HG03558 (cell line): ENCODE data around the gene ARFGEF3.
"Not testable (repeated sequence)": the region's sequence is repeated elsewhere in the genome, so short reads cannot be mapped to it uniquely, and the experiment has no call there.

ENCODE experiments used
- ATAC-seq: cut with Tn5 transposase; IDR thresholded peaks from one replicate; pipeline ENCODE4 v1.9.1; 2021; ENCODE audit warnings: moderate number of reproducible peaks; ENCODE audit not compliant: unreplicated experiment; ENCODE audit errors: extremely low read depth

The ARFGEF3 gene

DNA sequence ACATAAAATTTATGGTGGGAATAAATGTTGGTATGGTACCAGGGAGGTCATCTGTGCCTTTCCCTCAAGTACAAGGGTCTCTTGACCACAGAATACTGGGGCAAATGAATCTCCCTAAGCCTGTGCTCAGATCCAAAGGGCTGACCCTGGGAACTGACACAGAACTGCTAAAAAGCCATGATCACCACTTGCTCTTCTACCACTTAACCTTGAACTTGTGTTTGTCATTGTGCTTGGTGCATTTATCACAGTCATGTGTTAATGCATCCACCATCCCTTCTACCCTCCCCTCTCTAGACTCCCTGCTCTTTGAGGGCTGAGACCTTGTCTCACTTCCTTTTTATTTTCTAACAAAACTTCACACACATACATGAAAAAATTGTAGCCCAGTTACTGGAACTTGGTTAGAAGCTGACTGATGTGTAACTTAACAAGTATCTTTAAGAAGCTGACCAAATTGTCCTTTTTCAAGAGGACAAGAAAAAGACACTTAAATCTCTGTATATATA, 102.7 kb downstream of the ARFGEF3 start:
- ATAC-seq = no peak

DNA sequence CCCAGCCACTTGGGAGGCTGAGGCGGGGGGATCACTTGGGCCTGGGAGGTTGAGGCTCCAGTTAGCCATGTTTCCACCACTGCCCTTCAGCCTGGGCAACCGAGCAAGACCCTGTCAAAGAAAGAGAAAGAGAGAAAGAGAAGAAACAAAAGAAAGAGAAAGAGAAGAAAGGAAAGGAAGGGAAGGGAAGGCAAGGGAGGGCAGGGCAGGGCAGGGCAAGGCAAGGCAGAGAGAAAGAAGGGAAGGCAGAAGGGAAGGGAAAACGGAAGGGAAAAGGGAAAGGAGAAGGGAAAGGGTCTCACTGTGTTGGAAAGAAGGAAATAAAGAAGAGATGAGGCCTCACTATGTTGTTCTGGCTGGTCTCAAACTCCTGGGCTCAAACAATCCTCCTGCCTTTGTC, 104.4 kb downstream of the ARFGEF3 start:
- ATAC-seq = no peak

DNA sequence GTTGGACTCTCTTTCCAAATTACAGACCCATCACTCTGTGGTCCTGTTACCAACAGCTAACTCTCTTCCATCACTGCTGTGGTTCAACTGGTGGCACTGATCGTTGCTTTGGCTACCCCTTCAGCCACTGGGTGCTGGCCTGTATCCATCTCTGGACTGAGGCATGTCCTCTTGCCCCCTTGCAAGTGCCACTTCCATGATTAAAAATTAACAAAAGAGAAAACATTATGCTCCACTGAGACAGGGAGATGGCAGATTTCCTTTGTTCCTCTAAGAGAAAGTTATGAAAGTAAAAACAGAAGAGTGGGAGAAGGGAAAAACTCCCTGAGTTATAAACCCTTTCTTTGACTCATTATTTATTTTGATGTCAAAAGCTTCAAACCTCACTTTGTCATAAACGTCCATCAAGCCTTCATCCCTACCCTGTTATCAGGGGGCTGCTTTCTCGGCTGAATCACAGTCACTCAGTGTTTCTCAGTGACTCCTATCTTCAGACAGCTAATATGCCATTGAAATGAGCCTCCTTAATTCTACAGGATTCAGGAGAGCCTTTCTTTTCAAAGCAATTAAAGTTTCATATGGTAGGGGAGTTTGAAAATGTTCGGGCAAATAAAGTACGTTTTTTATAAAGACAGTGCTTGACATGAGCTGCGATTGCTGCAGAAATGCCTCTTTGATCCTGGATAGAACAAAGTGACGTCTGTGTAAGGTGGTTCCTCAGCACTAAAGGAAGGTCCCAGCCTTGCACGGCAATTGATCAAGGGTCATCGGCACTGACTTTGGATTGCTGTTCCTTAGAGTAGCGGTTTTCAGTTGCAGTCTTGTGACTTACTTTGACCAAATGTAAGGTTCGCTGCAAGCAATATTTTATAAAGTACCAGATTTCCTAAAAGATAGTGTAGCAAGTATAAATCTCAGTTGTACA, 106.5 kb downstream of the ARFGEF3 start:
- no peak for ATAC-seq

DNA sequence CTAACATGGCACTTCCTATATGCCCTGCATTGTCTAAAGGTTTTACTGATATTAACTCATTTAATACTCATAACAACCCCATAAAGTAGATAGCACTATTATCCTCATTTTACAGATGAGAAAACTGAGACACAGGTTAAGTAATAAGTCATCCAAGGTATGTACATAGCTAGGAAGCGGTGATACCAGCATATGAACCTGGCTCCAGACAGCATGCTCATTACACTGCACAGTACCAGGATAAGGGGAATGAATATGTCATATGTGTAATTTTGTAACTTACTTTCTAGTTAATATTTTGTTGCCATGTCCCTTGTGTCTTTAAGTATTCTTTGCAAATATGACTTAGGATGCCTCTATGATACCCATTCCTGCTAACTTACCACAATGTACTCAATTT, 109.7 kb downstream of the ARFGEF3 start:
- ATAC-seq = no peak

DNA sequence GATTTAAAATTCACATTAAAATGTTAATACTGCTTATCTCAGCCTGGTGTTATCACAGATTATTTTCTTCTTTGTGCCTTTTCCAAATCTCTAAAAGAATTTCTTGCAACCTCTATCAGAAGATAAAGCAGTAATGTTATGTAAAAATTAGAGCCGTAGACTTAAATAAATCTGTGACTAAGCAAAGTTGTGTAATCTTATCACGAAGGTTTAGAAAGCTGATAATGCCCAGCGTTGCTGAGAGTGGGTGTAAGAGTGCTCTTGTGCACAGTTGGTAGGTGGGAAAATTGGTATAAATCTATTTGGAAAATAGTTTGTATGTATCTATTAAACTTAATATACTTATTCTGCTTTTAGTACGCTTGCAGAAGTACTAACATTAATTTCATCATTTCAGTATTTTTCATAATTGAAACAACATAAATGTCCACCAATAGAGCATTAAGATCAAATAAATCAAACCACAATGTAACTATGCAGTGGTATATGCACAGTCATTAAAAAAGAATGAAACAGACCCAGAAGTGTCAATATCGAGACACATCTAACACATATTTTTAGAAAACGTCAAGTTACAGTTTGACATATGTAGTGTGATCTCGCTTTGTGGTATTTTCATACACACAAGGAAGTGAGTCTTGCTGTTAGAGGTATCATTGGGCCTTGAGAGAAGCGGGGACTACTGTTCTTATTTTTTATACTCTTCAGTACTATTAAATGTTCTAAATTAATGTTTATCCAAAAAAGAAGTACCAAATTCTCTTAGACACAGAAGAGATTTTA, 111.0 kb downstream of the ARFGEF3 start:
- no peak for ATAC-seq

DNA sequence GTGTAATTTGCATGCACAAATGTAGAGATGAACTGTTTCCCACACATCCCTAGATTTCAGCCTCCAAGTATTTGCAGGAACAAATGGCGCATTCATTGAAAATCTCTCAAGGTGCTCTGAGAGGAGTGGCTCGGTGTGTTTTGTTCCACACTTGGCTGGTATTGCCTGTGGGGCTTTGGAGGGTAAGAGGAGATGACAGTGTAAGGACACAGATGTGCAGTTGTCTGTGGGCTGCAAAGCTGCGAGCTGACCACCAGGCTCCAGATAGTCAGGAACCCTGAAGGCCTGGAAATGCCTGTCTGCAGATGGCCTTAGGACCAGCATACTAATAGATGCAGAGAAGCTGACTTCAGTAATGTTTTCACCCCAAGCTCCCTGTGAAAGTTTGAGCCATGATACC, 114.2 kb downstream of the ARFGEF3 start:
- no peak for ATAC-seq

DNA sequence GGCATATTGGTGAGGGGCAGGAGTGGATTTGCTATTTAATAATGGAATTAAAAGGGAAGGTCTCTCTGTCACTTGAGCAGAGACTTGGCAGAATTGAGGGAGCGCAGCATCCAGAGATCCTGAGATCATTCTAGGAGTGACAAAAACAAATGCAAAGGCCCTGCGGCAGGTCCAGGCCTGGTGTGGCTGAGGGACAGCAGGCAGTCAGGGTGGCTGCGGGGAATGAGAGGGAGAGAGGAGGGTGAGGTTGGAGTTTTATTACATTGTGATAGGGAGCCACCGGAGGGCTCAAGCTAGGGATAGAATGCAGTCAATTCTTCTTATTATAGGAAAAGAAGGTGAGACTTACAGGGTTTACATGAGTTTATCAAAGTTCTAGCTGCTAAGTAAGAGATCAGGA, 116.1 kb downstream of the ARFGEF3 start:
- ATAC-seq = no peak

DNA sequence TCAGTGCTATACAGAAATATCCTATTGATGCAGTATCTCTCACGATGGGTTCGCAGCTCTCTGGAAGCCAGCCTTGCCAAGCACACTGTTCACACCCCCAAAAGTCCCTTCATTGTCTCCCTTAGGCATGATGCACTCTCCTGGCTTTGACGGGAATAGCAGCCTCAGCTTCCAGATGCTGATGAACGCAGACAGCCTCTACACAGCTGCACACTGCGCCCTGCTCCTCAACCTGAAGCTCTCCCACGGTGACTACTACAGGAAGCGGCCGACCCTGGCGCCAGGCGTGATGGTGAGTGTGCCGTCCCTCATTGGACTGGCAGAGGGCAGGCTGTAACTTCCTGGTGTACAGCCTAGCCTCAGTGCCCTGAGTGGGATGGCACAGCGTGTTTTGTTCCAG, 116.6 kb downstream of the ARFGEF3 start:
- ATAC-seq = no peak

DNA sequence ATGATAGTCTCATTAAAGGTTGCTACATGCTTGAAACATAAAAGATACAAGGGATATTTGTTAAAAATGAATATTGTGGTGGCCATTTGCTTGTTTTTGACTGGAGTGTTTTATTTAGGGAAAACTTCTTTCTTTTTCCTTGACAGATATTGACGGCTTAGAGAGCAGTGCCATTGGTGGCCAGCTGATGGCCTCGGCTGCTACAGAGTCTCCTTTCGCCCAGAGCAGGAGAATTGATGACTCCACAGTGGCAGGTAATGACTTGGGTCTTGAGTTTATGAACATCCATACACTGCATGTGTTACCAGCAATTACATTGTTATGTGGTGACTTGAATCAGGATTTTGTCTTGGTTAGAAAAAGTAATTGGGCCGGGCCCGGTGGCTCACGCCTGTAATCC, 124.1 kb downstream of the ARFGEF3 start:
- no peak for ATAC-seq

DNA sequence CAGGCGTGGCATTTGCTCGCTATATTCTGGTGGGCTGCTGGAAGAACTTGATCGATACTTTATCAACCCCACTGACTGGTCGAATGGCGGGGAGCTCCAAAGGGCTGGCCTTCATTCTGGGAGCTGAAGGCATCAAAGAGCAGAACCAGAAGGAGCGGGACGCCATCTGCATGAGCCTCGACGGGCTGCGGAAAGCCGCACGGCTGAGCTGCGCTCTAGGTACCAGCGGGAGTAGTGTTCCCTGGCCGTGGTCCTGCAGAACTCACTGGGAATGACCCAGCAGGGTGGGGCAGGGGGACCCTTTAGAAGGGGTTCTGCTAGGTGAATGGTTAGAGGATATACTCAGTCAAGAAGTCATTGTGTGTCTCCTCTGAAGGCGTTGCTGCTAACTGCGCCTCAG, 125.0 kb downstream of the ARFGEF3 start:
- ATAC-seq = no peak

DNA sequence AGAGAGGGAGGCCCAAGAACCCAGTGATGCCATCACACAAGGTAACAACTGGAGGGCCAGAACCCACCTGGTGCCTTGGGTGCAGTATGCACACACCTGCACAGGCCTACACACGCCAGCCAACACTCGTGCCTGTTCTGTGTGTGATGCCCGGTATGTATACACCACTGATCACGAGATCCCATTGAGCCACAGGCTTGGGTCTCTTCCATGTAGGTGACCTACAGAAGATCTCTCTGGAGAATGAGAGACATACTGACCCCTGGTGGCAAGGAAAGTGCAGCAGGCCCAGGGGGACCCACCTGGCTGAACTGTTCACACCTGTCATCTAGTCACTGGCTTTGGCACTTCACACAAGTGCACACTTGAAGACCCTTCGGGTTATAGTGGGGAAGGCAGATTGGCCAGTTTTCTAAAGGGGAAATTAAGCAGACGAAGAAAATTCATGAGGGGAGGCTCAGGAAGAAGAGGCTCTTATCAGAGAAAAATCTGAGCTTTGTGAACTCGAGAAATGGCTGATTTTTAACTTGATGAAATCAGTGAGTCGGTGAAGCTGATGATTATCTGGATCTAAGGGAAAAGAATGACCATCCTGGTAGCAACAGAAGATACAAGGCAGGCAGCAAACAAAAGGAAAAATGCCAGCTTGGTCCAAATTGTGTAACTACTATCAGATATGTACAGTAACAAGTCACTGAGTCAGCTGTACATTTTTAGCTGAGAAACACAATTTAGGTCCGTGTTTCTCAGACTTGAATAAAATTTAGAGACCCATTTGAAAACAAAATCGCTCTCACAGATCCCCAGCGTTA, 125.6 kb downstream of the ARFGEF3 start:
- ATAC-seq = no peak

DNA sequence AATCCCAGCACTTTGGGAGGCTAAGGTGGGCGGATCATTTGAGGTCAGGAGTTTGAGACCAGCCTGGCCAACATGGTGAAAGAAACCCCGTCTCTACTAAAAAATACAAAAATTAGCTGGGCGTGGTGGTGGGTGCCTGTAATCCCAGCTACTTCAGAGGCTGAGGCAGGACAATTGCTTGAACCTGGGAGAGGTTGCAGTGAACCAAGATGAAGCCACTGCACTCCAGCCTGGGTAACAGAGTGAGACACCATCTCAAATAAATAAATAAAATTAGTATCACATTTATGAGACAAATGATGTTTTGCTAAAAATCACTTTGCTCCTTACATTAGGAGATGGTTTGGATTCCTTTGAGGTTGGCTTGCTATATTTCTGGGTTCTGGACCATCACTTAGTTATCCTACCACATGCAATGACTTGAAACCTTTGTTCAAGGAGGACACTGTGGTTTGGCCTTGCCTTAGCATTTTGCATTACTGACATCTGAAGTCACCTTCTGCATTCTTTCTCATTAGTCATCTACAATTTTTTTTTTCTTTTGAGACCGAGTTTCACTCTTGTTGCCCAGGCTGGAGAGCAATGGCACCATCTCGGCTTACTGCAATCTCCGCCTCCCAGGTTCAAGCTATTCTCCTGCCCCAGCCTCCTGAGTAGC, 126.8 kb downstream of the ARFGEF3 start:
- not testable (repeated sequence) for ATAC-seq

DNA sequence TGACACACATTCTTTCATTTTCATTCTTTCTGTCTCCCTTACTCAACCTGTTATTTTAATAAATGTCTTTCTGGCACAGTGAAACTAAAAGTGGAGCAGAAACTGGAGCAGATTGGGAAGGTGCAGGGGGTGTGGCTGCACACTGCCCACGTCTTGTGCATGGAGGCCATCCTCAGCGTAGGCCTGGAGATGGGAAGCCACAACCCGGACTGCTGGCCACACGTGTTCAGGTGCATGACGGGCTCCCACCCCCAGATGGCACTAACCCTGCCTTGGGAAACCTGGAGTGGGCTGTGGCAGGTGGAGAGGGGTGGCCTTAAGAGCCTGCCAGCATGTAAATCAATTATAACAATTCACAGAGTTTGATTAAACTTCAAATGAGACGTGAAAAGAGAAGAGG, 128.0 kb downstream of the ARFGEF3 start:
- no peak for ATAC-seq

DNA sequence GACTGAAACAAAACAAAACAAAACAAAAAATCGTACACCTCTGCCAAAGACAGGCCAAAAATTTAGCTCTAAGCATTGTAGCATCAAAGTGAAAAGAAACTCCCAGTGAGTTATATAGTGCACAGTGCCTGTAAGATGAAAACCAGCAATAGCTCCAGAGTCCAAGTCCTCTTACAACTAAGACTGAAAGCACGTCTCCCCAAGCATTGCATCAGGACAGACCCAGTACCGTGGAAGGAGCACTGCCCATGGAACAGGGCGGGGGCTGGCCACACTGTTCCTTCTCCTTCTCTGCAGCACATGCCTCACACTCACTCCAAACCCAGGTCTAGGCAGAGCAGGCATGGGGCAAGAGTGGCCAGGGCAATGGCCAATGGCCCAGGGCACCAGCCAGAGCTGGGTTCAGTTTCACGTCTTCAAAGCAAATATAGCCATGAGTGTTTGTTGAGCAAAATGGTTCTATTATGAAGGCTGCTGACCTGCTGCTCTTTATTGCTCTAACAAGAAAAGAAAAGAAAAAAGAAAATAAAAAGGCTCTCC, 128.8 kb downstream of the ARFGEF3 start:
- no peak for ATAC-seq

DNA sequence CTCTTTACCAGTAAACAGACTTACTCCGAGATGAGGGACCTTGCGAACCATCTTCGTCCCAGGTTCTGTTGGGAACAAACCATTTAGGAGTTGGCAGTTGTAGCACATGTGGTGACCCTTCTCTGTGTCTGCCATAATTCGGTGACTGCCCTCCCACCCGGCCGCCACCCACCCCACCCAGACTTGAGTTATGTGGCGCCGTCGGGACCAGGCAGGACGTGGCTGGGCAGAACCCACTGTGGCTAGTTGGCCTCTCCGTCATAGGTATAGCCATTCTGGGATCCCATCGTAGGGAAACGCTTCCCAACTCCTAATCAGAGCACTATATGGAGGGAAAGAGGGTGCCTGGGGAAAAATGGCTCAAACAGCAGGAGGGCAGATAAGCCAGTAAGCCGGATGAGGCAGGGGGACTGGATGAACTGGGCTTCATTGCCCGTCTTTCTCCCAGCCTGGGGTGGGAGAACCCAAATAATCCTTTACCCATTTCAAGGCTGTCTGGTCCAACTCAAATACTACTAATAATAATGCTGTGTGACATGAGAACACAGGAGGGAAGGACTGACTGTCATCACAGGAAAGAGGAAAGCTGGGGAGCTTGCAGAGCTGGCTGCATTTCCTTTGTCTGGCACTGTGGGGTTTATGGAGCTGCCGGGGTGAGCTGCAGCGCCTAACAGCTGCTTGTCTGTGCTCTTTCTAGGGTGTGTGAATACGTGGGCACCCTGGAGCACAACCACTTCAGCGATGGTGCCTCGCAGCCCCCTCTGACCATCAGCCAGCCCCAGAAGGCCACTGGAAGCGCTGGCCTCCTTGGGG, 129.5 kb downstream of the ARFGEF3 start:
- ATAC-seq = no peak

DNA sequence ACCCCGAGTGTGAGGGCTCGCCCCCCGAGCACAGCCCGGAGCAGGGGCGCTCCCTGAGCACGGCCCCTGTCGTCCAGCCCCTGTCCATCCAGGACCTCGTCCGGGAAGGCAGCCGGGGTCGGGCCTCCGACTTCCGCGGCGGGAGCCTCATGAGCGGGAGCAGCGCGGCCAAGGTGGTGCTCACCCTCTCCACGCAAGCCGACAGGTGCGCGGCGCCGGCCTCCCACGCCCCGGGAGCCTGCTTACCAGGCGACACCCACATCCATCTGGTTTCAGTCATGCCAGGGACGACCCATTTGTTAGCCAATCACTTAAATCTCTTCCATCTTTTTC, 130.1 kb downstream of the ARFGEF3 start:
- no peak for ATAC-seq

DNA sequence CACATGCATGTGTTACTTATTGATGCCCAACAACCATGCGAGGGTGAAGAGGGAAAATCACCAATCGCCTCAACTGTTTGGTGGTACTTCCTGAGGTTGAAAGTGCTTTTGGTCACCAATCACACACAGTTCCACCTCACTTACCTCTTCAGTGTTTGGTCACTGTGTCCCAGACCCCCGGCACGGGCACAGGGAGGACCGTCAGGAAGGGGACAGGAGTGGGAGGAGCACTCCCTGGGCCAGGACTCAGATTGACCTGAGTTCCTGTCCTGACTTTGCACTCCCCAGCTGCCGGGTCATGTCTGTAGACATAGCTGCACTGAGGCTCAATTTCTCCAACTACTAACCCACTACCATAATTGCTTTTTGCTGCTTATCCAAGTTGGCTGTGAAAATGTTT, 130.7 kb downstream of the ARFGEF3 start:
- no peak for ATAC-seq

DNA sequence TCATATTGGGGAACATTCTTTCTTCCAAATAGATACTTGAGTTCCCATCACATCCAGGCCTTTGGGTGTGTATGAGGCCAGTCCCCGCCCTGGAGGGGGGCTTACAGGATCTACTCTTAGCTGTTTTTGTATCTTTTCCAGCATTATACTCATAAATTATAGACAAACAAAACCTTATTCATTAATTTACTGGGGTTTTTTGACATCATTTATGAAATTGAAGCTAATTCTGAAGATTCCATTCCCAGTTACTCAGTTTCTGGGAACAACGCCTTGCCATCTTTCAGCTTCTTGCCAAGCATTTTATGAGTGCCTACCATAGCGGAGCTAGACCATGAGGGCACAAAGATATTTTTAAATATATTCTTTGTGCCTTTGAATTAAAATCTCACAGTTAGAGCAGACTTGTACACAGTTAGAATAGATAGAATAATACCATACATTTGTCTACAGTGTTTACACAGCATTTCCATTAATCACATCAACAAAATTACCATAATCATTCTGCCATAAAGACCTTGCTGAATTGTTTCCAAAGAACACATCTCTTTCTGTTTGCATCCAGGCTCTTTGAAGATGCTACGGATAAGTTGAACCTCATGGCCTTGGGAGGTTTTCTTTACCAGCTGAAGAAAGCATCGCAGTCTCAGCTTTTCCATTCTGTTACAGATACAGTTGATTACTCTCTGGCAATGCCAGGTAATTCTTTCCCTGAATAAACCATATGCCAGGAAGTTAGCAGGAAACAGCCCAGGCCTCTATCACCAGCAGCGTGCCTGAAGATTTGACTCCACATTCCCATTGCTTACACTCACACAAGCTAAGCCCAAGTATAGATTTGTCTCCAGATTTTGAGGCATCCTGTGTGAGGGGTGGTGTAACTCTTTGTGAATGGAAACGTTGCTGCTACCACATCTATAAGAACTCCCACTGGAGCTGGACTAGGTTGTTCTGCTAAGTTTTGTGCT, 132.0 kb downstream of the ARFGEF3 start:
- ATAC-seq = no peak
